Measurements from ENCODE around the gene NOVA2. TPM values are rescaled to one million over a fixed set of nuclear protein-coding genes. Genes with fewer than 3 reads are reported as not detected.

Gene NOVA2
- total RNA-seq, 6 donors from 2014 or later, result 4.7 to 19.0 (median 13.9) TPM

- DNase-seq (peak; percentile 85 to 92), ATAC-seq (ENCODE audit: low FRiP score in 2 of 2) (peak; percentile 75 to 92)
- Histone ChIP-seq H3K4me3 (no peak overlapping the region), H3K27ac (no peak overlapping the region), H3K27me3 (no peaks in the 10 kb centered on the region), H3K4me1 (peaks cover 6 to 8% (median 7%) of the 10 kb centered on the region in 4 donors), H3K9me3 (no peaks in the 10 kb centered on the region), H3K36me3 (no peaks in the 10 kb centered on the region)
- 11 to 13% methylated on average over 23 to 27 of the region's 33 CpGs for WGBS, 2 donors
- TF ChIP-seq EP300 (IDR thresholded peaks at IDR 0.05) (no peak), POLR2AphosphoS5 (IDR thresholded peaks at IDR 0.05) (peak; percentile 51 to 82), POLR2A (IDR thresholded peaks at IDR 0.05) (no peak)
- TF ChIP-seq, protein P1, sequence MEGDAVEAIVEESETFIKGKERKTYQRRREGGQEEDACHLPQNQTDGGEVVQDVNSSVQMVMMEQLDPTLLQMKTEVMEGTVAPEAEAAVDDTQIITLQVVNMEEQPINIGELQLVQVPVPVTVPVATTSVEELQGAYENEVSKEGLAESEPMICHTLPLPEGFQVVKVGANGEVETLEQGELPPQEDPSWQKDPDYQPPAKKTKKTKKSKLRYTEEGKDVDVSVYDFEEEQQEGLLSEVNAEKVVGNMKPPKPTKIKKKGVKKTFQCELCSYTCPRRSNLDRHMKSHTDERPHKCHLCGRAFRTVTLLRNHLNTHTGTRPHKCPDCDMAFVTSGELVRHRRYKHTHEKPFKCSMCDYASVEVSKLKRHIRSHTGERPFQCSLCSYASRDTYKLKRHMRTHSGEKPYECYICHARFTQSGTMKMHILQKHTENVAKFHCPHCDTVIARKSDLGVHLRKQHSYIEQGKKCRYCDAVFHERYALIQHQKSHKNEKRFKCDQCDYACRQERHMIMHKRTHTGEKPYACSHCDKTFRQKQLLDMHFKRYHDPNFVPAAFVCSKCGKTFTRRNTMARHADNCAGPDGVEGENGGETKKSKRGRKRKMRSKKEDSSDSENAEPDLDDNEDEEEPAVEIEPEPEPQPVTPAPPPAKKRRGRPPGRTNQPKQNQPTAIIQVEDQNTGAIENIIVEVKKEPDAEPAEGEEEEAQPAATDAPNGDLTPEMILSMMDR (IDR thresholded peaks at IDR 0.05), result no peak
These were observed 46.0 kb downstream of the NOVA2 start for GRCh38 chr19:45927565-45928261.

DNA sequence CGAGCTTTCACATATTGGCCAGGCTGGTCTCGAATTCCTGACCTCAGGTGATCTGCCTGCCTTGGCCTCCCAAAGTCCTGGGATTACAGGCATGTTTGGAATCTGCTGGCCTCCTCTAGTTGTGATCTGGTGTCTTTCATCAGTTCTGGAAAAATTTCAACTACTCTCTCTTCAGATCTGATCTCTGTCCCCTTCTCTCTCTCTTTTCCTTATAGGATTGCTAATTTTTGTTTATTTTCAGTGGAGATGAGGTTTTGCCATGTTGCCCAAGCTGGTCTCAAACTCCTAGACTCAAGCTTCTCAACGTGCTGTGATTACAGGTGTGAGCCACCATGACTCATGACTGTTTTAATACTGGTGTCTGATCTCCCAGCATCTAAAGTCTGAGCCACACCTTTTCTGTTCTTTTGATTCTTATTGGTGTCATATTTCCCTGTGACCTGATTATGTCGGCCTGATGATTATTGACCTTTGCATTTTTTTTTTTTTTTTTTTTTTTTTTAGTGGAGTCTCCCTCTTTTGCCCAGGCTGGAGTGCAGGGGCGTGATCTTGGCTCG lies 48.7 kb downstream of the NOVA2 start:
- ATAC-seq (ENCODE audit: low FRiP score in 2 of 2), result no peak
- Histone ChIP-seq H3K9me3 (no peaks in the 10 kb centered on the region), H3K4me3 (no peak overlapping the region), H3K27ac (no peak overlapping the region), H3K36me3 (no peaks in the 10 kb centered on the region), H3K4me1 (peaks cover 6 to 8% (median 7%) of the 10 kb centered on the region in 4 donors), H3K27me3 (no peaks in the 10 kb centered on the region)
- no peak for DNase-seq
- TF ChIP-seq, protein P1 (IDR thresholded peaks at IDR 0.05), result no peak
- no peak for TF ChIP-seq POLR2A (IDR thresholded peaks at IDR 0.05)
- TF ChIP-seq EP300 (IDR thresholded peaks at IDR 0.05), result no peak
- TF ChIP-seq POLR2AphosphoS5 (IDR thresholded peaks at IDR 0.05), result no peak
- 61 to 64% methylated on average over 6 of the region's 6 CpGs for WGBS, 2 donors

DNA sequence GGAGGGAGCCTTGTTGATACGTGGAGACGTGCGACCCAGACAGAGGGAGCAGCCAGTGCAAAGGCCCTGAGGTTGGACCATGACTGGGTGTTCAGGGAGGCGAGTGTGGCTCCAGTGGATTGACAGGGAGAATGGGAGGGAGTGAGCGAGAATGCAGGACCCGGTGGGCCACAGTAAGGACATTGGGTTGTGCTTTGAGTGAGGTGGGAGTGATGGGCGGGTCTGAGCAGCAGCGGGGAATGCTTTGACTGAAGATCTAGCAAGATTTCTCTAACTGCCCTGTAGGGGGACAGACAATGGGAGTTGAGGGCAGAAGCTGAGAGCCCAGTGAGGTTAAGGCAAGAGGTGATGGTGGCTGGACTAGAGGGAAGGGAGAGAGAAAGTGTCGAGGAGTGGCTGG lies 51.4 kb downstream of the NOVA2 start:
- Histone ChIP-seq H3K4me1 (no peaks in the 10 kb centered on the region), H3K27me3 (no peaks in the 10 kb centered on the region), H3K9me3 (no peaks in the 10 kb centered on the region), H3K4me3 (no peak overlapping the region), H3K27ac (no peak overlapping the region), H3K36me3 (no peaks in the 10 kb centered on the region)
- TF ChIP-seq, protein P1 (IDR thresholded peaks at IDR 0.05), result peak in 1 of 6 experiments; percentile 6
- TF ChIP-seq EP300 (IDR thresholded peaks at IDR 0.05), result no peak
- DNase-seq (no peak), ATAC-seq (ENCODE audit: low FRiP score in 2 of 2) (no peak)
- 66 to 70% methylated on average over 9 of the region's 9 CpGs for WGBS, 2 donors

DNA sequence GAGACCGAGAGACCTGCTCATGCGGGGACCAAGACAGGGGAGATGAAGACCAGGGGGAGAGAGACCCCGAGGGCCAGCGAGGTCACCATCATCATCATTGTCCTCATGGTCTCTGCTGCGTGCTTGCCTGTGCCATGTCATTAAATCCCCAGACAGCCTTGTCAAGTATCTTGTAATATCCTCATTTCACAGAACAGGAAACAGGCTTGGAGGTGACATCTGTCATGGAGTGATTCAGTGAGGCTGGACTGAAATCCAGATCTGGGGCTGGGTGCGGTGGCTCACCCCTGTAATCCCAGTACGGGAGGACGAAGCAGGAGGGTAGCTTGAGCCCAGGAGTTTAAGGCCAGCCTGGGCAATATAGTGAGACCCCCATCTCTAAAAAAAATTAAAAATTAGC lies 53.2 kb downstream of the NOVA2 start:
- no peaks in the 10 kb centered on the region for H3K4me1 ChIP-seq
- no peaks in the 10 kb centered on the region for H3K9me3 ChIP-seq
- no peak for ATAC-seq (ENCODE audit: low FRiP score in 2 of 2)
- no peak overlapping the region for H3K4me3 ChIP-seq
- no peak overlapping the region for H3K27ac ChIP-seq
- no peak for TF ChIP-seq POLR2A (IDR thresholded peaks at IDR 0.05)
- TF ChIP-seq EP300 (IDR thresholded peaks at IDR 0.05), result no peak
- TF ChIP-seq, protein P1 (IDR thresholded peaks at IDR 0.05), result no peak
- TF ChIP-seq POLR2AphosphoS5 (IDR thresholded peaks at IDR 0.05), result no peak
- no peak for DNase-seq
- H3K27me3 ChIP-seq, result no peaks in the 10 kb centered on the region
- H3K36me3 ChIP-seq, result no peaks in the 10 kb centered on the region
- WGBS, 2 donors, result 57 to 60% methylated on average over 8 of the region's 8 CpGs

- H3K36me3 ChIP-seq, result no peaks in the 10 kb centered on the region
- H3K4me3 ChIP-seq, result no peak overlapping the region
- no peaks in the 10 kb centered on the region for H3K4me1 ChIP-seq
- TF ChIP-seq POLR2A (IDR thresholded peaks at IDR 0.05) (no peak), EP300 (IDR thresholded peaks at IDR 0.05) (no peak), POLR2AphosphoS5 (IDR thresholded peaks at IDR 0.05) (no peak)
- TF ChIP-seq, protein P1 (IDR thresholded peaks at IDR 0.05), result no peak
- no peaks in the 10 kb centered on the region for H3K27me3 ChIP-seq
- 53 to 60% methylated on average over 7 of the region's 7 CpGs for WGBS, 2 donors
- no peak for ATAC-seq (ENCODE audit: low FRiP score in 2 of 2)
- DNase-seq, result no peak
- H3K9me3 ChIP-seq, result no peaks in the 10 kb centered on the region
- no peak overlapping the region for H3K27ac ChIP-seq
These were observed 54.0 kb downstream of the NOVA2 start for GRCh38 chr19:45919678-45920077.
